Measurements from ENCODE around the gene CTNNA3. TPM values are rescaled to one million over a fixed set of nuclear protein-coding genes. Genes with fewer than 3 reads are reported as not detected.

CTNNA3 gene
- total RNA-seq, 4 donors from 2014 or later = 0.04 to 0.19 (median 0.11) TPM

DNA sequence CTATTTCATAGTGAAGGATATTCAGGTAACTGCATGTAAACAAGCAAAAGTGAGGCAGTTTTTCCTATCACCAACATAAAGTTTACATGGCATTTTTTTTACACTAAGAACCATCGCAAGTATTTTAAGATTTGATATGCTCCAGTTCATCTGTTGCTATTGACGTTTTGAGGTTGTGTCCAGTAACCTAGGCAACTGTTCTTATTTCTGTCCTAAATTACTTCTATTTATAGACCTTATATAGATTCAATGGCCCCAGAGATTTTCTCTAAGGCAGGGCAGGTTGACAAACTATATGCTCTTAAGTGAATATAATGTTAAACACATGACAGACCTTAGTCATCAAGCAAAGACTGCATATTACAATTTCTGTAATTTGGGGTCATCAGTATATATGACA, 1600.4 kb downstream of the CTNNA3 start:
- DNase-seq (ENCODE audit: low spot score in 2 of 2) = no peak
- 58 to 63% methylated on average over 2 of the region's 2 CpGs for WGBS, 2 donors
- intact Hi-C loops (cut with DNase I; ENCODE audit: low total_unique reads) = no loop called here
- no peak for TF ChIP-seq POLR2A (IDR thresholded peaks at IDR 0.05)
- TF ChIP-seq, protein P1, sequence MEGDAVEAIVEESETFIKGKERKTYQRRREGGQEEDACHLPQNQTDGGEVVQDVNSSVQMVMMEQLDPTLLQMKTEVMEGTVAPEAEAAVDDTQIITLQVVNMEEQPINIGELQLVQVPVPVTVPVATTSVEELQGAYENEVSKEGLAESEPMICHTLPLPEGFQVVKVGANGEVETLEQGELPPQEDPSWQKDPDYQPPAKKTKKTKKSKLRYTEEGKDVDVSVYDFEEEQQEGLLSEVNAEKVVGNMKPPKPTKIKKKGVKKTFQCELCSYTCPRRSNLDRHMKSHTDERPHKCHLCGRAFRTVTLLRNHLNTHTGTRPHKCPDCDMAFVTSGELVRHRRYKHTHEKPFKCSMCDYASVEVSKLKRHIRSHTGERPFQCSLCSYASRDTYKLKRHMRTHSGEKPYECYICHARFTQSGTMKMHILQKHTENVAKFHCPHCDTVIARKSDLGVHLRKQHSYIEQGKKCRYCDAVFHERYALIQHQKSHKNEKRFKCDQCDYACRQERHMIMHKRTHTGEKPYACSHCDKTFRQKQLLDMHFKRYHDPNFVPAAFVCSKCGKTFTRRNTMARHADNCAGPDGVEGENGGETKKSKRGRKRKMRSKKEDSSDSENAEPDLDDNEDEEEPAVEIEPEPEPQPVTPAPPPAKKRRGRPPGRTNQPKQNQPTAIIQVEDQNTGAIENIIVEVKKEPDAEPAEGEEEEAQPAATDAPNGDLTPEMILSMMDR (IDR thresholded peaks at IDR 0.05) = no peak
- H3K4me3 ChIP-seq (ENCODE audit: low read depth, poor library complexity, severe bottlenecking) = no peak overlapping the region

DNA sequence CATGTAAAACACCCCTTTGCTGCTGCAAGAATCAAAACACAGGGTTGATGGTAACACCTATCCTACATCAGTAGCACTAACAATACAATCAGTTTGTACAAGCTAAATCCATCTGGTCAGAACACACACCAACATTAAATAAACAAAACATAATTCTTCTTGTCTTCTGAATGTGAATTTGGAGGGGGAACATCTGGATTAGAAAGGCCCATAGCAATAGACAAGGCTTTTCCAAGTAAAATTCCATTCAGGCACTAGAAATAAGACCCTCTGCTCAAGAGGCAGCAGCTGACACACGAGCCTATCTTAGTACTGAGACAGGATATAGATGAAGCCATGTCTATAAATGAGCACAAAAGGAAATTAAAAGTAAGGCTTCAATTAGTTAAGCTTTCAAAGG, 1610.1 kb downstream of the CTNNA3 start:
- H3K4me3 ChIP-seq (ENCODE audit: low read depth, poor library complexity, severe bottlenecking) = no peak overlapping the region
- DNase-seq (ENCODE audit: low spot score in 2 of 2) = no peak
- intact Hi-C loops (cut with DNase I; ENCODE audit: low total_unique reads) = no loop called here
- TF ChIP-seq, protein P1 (IDR thresholded peaks at IDR 0.05) = no peak
- no peak for TF ChIP-seq POLR2A (IDR thresholded peaks at IDR 0.05)
- WGBS, 2 donors = 0 to 10% methylated on average over 1 of the region's 1 CpG

DNA sequence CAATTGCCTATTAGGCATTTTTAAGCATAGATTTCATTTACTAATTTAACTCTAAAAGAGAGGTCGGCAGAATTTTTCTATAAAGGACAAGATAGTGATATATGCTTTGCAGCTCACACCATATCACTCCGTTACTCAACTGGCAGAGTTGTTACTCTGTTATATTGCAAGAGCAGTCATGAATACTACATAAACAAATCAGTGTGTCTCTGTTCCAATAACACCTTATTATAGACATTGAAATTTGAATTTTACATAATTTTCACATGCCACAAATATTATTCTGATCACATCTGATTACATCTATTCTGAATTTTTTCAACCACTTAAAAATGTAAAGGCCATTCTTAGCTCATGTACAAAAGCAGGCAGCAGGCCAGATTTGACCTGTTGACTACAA, 1624.1 kb downstream of the CTNNA3 start:
- 85 to 91% methylated on average over 2 of the region's 2 CpGs for WGBS, 2 donors
- H3K4me3 ChIP-seq (ENCODE audit: low read depth, poor library complexity, severe bottlenecking) = no peak overlapping the region
- no peak for DNase-seq (ENCODE audit: low spot score in 2 of 2)
- TF ChIP-seq, protein P1 (IDR thresholded peaks at IDR 0.05) = no peak
- no peak for TF ChIP-seq POLR2A (IDR thresholded peaks at IDR 0.05)
- intact Hi-C loops (cut with DNase I; ENCODE audit: low total_unique reads) = no loop called here

DNA sequence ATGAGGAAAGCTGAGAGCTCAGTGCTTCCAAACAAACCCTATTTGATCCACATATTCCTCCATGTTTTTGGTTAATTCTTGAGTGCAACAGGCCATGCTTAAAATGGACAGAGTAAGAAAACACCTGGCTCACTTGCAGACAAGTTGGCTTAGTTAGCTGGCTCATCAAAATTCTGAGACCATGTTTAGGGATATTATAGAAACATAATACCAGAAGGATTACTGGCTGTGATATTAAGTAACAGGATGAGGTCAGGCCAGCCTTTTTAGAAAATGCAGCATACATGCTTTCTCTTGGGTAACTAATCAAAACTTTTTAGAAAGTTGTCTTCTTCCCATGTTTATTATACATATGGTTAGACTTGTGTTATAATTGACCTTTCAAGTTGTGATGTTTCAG, 1637.4 kb downstream of the CTNNA3 start:
- TF ChIP-seq, protein P1 (IDR thresholded peaks at IDR 0.05) = no peak
- no peak overlapping the region for H3K4me3 ChIP-seq (ENCODE audit: low read depth, poor library complexity, severe bottlenecking)
- no peak for DNase-seq (ENCODE audit: low spot score in 2 of 2)
- intact Hi-C loops (cut with DNase I; ENCODE audit: low total_unique reads) = no loop called here

GRCh38 chr10:66049335-66049734, 1646.7 kb downstream of the CTNNA3 start:
- TF ChIP-seq, protein P1 (IDR thresholded peaks at IDR 0.05) = no peak
- no peak for TF ChIP-seq POLR2A (IDR thresholded peaks at IDR 0.05)
- WGBS, 2 donors = 65 to 73% methylated on average over 3 of the region's 3 CpGs
- intact Hi-C loops (cut with DNase I; ENCODE audit: low total_unique reads) = no loop called here
- no peak for DNase-seq (ENCODE audit: low spot score in 2 of 2)
- no peak overlapping the region for H3K4me3 ChIP-seq (ENCODE audit: low read depth, poor library complexity, severe bottlenecking)

DNA sequence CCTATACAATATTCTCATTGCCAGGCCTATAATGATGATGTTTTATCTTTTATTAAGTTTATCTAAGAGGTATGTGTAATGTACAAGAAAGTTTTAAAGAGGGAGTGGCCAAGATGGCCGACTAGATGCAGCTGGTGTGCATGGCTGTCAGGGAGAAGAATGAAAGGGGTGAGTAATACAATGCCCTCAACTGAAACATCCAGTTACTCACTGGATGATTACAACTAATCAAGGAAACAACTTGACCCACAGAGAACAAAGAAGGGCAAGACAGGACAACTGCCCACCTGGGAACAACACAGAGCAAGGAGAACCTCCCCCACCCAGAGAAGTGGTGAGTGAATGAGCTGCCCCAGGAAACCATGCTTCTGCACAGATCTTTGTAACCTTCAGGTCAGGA, 1650.1 kb downstream of the CTNNA3 start:
- no peak for DNase-seq (ENCODE audit: low spot score in 2 of 2)
- no peak overlapping the region for H3K4me3 ChIP-seq (ENCODE audit: low read depth, poor library complexity, severe bottlenecking)
- 69 to 79% methylated on average over 1 of the region's 1 CpG for WGBS, 2 donors
- TF ChIP-seq, protein P1 (IDR thresholded peaks at IDR 0.05) = no peak
- no peak for TF ChIP-seq POLR2A (IDR thresholded peaks at IDR 0.05)
- intact Hi-C loops (cut with DNase I; ENCODE audit: low total_unique reads) = no loop called here

All from lower leg skin (tissue), 4 donors.